Measurements from ENCODE around the gene ATP6V1C2. TPM values are rescaled to one million over a fixed set of nuclear protein-coding genes. Genes with fewer than 3 reads are reported as not detected.

Gene ATP6V1C2
- total and polyA plus RNA-seq, 2 experiments from 2014 or later: 0.57 to 2.0 TPM

- Histone ChIP-seq H3K4me3 (no peak overlapping the region), H3K27me3 (peaks cover 16% of the 10 kb centered on the region), H2AFZ (no peak overlapping the region), H3K27ac (no peak overlapping the region), H3K4me2 (no peak overlapping the region), H4K20me1 (ENCODE audit: insufficient read depth, poor library complexity, severe bottlenecking) (no peaks in the 10 kb centered on the region), H3K36me3 (replicated peaks; ENCODE audit: insufficient read depth, low read depth) (no peaks in the 10 kb centered on the region), H3K9me3 (ENCODE audit: low read depth) (no peaks in the 10 kb centered on the region), H3K79me2 (no peaks in the 10 kb centered on the region), H3K9me2 (replicated peaks; ENCODE audit: insufficient read depth) (no peaks in the 10 kb centered on the region), H3K4me1 (ENCODE audit: insufficient read depth) (no peaks in the 10 kb centered on the region)
- TF ChIP-seq, protein P1, sequence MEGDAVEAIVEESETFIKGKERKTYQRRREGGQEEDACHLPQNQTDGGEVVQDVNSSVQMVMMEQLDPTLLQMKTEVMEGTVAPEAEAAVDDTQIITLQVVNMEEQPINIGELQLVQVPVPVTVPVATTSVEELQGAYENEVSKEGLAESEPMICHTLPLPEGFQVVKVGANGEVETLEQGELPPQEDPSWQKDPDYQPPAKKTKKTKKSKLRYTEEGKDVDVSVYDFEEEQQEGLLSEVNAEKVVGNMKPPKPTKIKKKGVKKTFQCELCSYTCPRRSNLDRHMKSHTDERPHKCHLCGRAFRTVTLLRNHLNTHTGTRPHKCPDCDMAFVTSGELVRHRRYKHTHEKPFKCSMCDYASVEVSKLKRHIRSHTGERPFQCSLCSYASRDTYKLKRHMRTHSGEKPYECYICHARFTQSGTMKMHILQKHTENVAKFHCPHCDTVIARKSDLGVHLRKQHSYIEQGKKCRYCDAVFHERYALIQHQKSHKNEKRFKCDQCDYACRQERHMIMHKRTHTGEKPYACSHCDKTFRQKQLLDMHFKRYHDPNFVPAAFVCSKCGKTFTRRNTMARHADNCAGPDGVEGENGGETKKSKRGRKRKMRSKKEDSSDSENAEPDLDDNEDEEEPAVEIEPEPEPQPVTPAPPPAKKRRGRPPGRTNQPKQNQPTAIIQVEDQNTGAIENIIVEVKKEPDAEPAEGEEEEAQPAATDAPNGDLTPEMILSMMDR (IDR thresholded peaks at IDR 0.05; ENCODE audit: poor library complexity): no peak
- TF ChIP-seq EZH2phosphoT487 (IDR thresholded peaks at IDR 0.05; ENCODE audit: low read depth, severe bottlenecking, unreplicated experiment) (no peak), EZH2 (IDR thresholded peaks at IDR 0.05; ENCODE audit: borderline replicate concordance) (no peak)
- 90% methylated on average over 10 of the region's 10 CpGs for WGBS (ENCODE audit: low lambda C conversion rate, missing lambda C conversion rate)
- DNase-seq (ENCODE audit: low spot score): no peak
Observed at GRCh38 chr2:10833021-10833420, 111.6 kb downstream of the ATP6V1C2 start.

DNA sequence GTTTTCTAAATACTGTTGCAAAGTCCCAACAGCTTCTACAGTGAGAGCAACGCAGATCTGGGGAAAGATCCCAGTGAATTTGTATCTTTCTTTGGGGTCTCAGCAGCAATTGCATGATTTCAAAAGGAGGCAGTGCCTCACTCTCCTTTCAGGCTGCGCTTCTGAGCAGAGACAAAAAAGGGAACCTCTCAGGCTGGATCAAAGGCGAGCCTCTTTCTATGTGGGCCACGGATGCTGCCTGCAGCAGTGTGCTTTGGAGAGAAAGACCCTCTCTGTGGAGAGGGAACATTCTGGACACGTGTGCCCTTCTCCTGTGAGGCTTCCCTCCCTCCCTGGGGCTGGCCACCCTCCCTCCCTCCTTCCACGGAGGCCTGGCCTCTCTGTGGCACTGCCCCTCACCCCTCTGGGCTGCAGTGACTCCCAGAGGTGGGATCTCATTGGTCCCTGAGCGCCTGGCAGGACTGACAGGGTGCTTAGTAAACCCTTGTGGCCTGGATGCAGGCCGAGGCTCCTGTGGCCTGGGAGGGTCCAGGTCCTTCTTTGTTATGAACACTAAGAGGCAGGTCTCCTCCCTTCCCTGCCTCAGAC is 112.7 kb downstream of the ATP6V1C2 start:
- 81% methylated on average over 8 of the region's 8 CpGs for WGBS (ENCODE audit: low lambda C conversion rate, missing lambda C conversion rate)
- no peak overlapping the region for H3K4me3 ChIP-seq
- H3K27ac ChIP-seq: no peak overlapping the region
- H3K4me2 ChIP-seq: no peak overlapping the region
- no peaks in the 10 kb centered on the region for H3K79me2 ChIP-seq
- peaks cover 9% of the 10 kb centered on the region for H3K27me3 ChIP-seq
- H3K9me2 ChIP-seq (replicated peaks; ENCODE audit: insufficient read depth): no peaks in the 10 kb centered on the region
- H4K20me1 ChIP-seq (ENCODE audit: insufficient read depth, poor library complexity, severe bottlenecking): no peaks in the 10 kb centered on the region
- H3K36me3 ChIP-seq (replicated peaks; ENCODE audit: insufficient read depth, low read depth): no peaks in the 10 kb centered on the region
- TF ChIP-seq EZH2phosphoT487 (IDR thresholded peaks at IDR 0.05; ENCODE audit: low read depth, severe bottlenecking, unreplicated experiment) (no peak), EZH2 (IDR thresholded peaks at IDR 0.05; ENCODE audit: borderline replicate concordance) (no peak)
- TF ChIP-seq, protein P1 (IDR thresholded peaks at IDR 0.05; ENCODE audit: poor library complexity): no peak
- no peak overlapping the region for H2AFZ ChIP-seq
- H3K9me3 ChIP-seq (ENCODE audit: low read depth): no peaks in the 10 kb centered on the region
- DNase-seq (ENCODE audit: low spot score): no peak
- no peaks in the 10 kb centered on the region for H3K4me1 ChIP-seq (ENCODE audit: insufficient read depth)

Small RNA genes lying within 50 kb of the gene (small RNA-seq; reads per million reads assigned to genes)
- gene RNU7-138P (not detected), gene RNU7-176P (not detected)

Other genes starting within 250 kb of the ATP6V1C2 start
- 25.2 and 28.4 TPM in 2 replicates for gene NOL10, start 31.7 kb upstream of the ATP6V1C2 start, total RNA-seq
- gene NOL10, start 31.7 kb upstream of the ATP6V1C2 start, polyA plus RNA-seq: 15.7 and 20.3 TPM in 2 replicates
- 507 and 515 TPM in 2 replicates for gene PDIA6, start 91.2 kb downstream of the ATP6V1C2 start, total RNA-seq
- 715 and 766 TPM in 2 replicates for gene PDIA6, start 91.2 kb downstream of the ATP6V1C2 start, polyA plus RNA-seq
- 0.28 and 0.67 TPM in 2 replicates for gene KCNF1, start 190.3 kb downstream of the ATP6V1C2 start, total RNA-seq
- 0.87 and 2.5 TPM in 2 replicates for gene KCNF1, start 190.3 kb downstream of the ATP6V1C2 start, polyA plus RNA-seq

Measured in hepatocyte (in vitro differentiated cells).